Keratinocyte (primary cell): ENCODE measurements around the gene PPM1H. TPM values are rescaled to one million over a fixed set of nuclear protein-coding genes. Genes with fewer than 3 reads are reported as not detected.

Experiments
- DNase-seq: peaks from one replicate; pipeline ENCODE4 v3.0.0-alpha.2; 2011; ENCODE audit warnings: low read depth, missing footprints, low spot score
- FAIRE-seq: peaks from 2 replicates; lab custom pipeline; 2011; peaks lifted over from hg19 to GRCh38; lab: Jason Lieb, UNC
- H2AFZ ChIP-seq: 2 replicates; pipeline ENCODE4 v1.6.0; 2012; ENCODE audit warnings: low read length, control low read depth, inconsistent platforms; ENCODE audit not compliant: control insufficient read depth
- H3K27ac ChIP-seq: 2 replicates; pipeline ENCODE4 v1.5.1; 2011; ENCODE audit warnings: low read length; ENCODE audit not compliant: control insufficient read depth, insufficient read depth
- H3K27me3 ChIP-seq: 3 replicates; pipeline ENCODE4 v1.6.0; 2011; ENCODE audit warnings: low read length; ENCODE audit not compliant: control insufficient read depth, insufficient read depth; ENCODE audit errors: extremely low read depth
- H3K36me3 ChIP-seq, 2 experiments: 2 replicates in 1 of 2; 3 replicates in 1 of 2; pipeline ENCODE4 v1.5.1; 2011; ENCODE audit warnings: low read length in 2 of 2, mild to moderate bottlenecking in 1 of 2; ENCODE audit not compliant: control insufficient read depth in 2 of 2, insufficient read depth in 2 of 2; ENCODE audit errors: extremely low read depth in 1 of 2
- H3K4me1 ChIP-seq: 3 replicates; pipeline ENCODE4 v1.5.1; 2011; ENCODE audit warnings: low read length; ENCODE audit not compliant: control insufficient read depth, insufficient read depth; ENCODE audit errors: extremely low read depth
- H3K4me2 ChIP-seq: 3 replicates; pipeline ENCODE4 v1.6.0; 2011; ENCODE audit warnings: low read depth, low read length; ENCODE audit not compliant: control insufficient read depth, insufficient read depth; ENCODE audit errors: extremely low read depth
- H3K4me3 ChIP-seq, 3 experiments: fragments of 200-600 bp in 1 of 3; sonication (generic) in 1 of 3; 2 replicates in 2 of 3; 3 replicates in 1 of 3; pipeline ENCODE4 v1.5.1; 2011 to 2016; ENCODE audit warnings: low read length in 3 of 3, mild to moderate bottlenecking in 3 of 3, control low read depth in 2 of 3, inconsistent platforms in 1 of 3, low read depth in 1 of 3, mixed read lengths in 1 of 3, mixed run types in 1 of 3, moderate library complexity in 1 of 3; ENCODE audit not compliant: control insufficient read depth in 2 of 3, insufficient read depth in 2 of 3; ENCODE audit errors: extremely low read depth in 1 of 3
- H3K79me2 ChIP-seq: 2 replicates; pipeline ENCODE4 v1.6.0; 2012; ENCODE audit warnings: low read length; ENCODE audit not compliant: control insufficient read depth, insufficient read depth
- H3K9ac ChIP-seq: 3 replicates; pipeline ENCODE4 v1.6.0; 2011; ENCODE audit warnings: low read length; ENCODE audit not compliant: control insufficient read depth, insufficient read depth; ENCODE audit errors: extremely low read depth
- H3K9me1 ChIP-seq: 3 replicates; pipeline ENCODE4 v1.6.0; 2011; ENCODE audit warnings: low read length; ENCODE audit not compliant: control insufficient read depth, insufficient read depth; ENCODE audit errors: extremely low read depth
- H3K9me3 ChIP-seq: 2 replicates; pipeline ENCODE4 v1.5.1; 2012; ENCODE audit warnings: low read depth, low read length; ENCODE audit not compliant: control insufficient read depth
- H4K20me1 ChIP-seq: 3 replicates; pipeline ENCODE4 v1.6.0; 2011; ENCODE audit warnings: low read length; ENCODE audit not compliant: control insufficient read depth, insufficient read depth; ENCODE audit errors: extremely low read depth
- EZH2 ChIP-seq: IDR thresholded peaks from one replicate; pipeline ENCODE4 v1.6.1; 2012; ENCODE audit warnings: inconsistent platforms, mild to moderate bottlenecking, low read length, moderate library complexity
- dilution Hi-C: fragments of 300-500 bp; cut with MboI; formaldehyde crosslinking; loops from one replicate; pipeline ENCODE4 v1.7.0; 2020; ENCODE audit warnings: low sequenced_read_pairs; ENCODE audit not compliant: extremely low pct_ligation_motif_present
- polyA plus RNA-seq, 5 experiments: library from polyadenylated mRNA; depleted of rRNA in 3 of 5; stranded (reverse) in 3 of 5; stranded (forward) in 1 of 5; unstranded in 1 of 5; fragments of >200 nt; gene quantifications; 1 replicate in 1 of 5; 2 replicates in 3 of 5; 3 replicates in 1 of 5; pipeline versions ENCODE4 v1.2.1 to v1.2.3, GENCODE V29; 2011 to 2012; ENCODE audit warnings: missing spikeins in 2 of 5, low read depth in 1 of 5, low replicate concordance in 1 of 5
- TF ChIP-seq, protein P1 (sequence below), 3 experiments: IDR thresholded peaks in 1 of 3; conservative IDR thresholded peaks in 1 of 3; optimal IDR thresholded peaks in 1 of 3; 2 replicates in 2 of 3; 3 replicates in 1 of 3; pipeline versions ENCODE3 to v1.5.1; 2011; ENCODE audit warnings: low read length in 3 of 3, mild to moderate bottlenecking in 3 of 3, moderate library complexity in 2 of 3, control low read depth in 1 of 3, inconsistent platforms in 1 of 3; ENCODE audit not compliant: insufficient read depth in 2 of 3; ENCODE audit errors: extremely low read depth in 1 of 3

PPM1H gene
- polyA plus RNA-seq, 1 donor (not counting 4 experiments of a cell fraction or from before 2014, with no cell fraction given) = 0.09 TPM

DNA sequence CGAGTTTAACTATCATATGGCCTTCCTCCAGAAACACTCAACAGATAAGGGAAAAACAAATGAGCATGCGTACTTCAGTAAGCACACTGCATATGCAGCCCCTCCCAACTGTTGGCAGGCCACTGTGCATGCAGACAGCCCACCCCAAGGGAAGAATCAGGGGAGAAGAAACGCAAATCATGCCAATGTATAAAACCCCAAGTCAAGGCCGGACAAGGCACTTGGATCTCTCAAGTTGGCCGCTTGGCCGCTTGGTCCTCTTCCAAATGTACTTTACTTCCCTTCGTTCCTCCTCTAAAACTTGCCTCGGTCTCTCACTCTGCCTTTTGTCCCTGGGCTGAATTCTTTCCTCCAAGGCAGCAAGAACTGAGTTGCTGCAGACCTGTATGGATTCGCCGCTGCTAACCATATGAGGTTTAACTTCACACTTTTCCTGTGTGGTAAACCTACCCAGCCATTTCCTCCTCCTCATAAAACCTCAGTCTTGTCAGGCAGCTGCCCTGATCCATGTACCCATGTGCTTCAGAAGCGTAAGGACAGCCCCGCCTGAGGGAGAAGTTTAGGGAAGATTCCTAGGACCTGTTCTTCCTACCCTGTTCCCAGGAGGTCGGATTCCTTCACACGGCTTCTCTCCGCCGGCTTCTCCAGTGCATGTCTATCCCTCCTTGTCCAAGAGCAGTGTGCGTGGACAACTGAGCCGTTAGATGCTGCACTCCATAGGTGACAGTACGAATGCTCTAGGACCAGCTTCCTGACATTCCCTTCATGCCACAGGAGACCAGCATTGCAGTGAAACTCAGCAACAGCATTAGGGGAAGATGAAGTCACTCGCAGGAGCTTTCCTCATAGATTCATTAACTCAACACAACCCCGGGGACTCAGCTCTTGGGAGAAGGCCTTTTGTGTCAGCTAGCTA, 280.4 kb downstream of the PPM1H start:
- Histone ChIP-seq H3K4me2 (no peak overlapping the region), H3K79me2 (no peaks in the 10 kb centered on the region), H4K20me1 (no peaks in the 10 kb centered on the region), H3K9ac (no peak overlapping the region), H3K27me3 (no peaks in the 10 kb centered on the region), H3K4me1 (peaks cover 7% of the 10 kb centered on the region), H3K27ac (no peak overlapping the region), H3K9me3 (no peaks in the 10 kb centered on the region), H3K9me1 (no peaks in the 10 kb centered on the region), H3K36me3 (no peaks in the 10 kb centered on the region), H3K4me3 (no peak overlapping the region), H2AFZ (no peak overlapping the region)
- FAIRE-seq = no peak
- dilution Hi-C loops = no loop called here
- TF ChIP-seq, protein P1, sequence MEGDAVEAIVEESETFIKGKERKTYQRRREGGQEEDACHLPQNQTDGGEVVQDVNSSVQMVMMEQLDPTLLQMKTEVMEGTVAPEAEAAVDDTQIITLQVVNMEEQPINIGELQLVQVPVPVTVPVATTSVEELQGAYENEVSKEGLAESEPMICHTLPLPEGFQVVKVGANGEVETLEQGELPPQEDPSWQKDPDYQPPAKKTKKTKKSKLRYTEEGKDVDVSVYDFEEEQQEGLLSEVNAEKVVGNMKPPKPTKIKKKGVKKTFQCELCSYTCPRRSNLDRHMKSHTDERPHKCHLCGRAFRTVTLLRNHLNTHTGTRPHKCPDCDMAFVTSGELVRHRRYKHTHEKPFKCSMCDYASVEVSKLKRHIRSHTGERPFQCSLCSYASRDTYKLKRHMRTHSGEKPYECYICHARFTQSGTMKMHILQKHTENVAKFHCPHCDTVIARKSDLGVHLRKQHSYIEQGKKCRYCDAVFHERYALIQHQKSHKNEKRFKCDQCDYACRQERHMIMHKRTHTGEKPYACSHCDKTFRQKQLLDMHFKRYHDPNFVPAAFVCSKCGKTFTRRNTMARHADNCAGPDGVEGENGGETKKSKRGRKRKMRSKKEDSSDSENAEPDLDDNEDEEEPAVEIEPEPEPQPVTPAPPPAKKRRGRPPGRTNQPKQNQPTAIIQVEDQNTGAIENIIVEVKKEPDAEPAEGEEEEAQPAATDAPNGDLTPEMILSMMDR (optimal IDR thresholded peaks at IDR 0.05 in 1 of 3, IDR thresholded peaks at IDR 0.05 in 1 of 3, conservative IDR thresholded peaks at IDR 0.05 in 1 of 3; ENCODE audit: extremely low read depth in 1 of 3, insufficient read depth in 2 of 3, low read length in 3 of 3) = no peak
- no peak for TF ChIP-seq EZH2
- no peak for DNase-seq

DNA sequence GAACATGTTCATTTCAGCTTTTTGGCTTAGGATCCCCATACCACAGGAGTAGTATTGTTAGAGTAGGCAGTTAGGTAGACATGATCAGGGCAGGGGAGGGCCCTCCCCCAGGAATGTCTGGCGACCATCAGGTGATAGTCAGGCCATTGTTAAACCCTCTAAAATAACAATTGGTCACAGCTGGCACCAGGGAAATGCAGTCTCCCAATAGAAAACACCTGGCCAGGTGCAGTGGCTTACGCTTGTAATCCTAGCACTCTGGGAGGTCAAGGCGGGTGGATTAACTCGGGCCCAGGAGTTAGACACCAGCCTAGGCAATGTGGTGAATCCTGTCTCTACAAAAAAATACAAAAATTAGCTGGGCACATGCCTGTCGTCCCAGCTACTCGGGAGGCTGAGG, 281.2 kb downstream of the PPM1H start:
- H4K20me1 ChIP-seq = no peaks in the 10 kb centered on the region
- H3K27me3 ChIP-seq = no peaks in the 10 kb centered on the region
- dilution Hi-C loops = no loop called here
- no peak overlapping the region for H2AFZ ChIP-seq
- no peak overlapping the region for H3K4me2 ChIP-seq
- H3K27ac ChIP-seq = no peak overlapping the region
- no peak overlapping the region for H3K9ac ChIP-seq
- no peak for FAIRE-seq
- H3K9me3 ChIP-seq = no peaks in the 10 kb centered on the region
- TF ChIP-seq, protein P1 (optimal IDR thresholded peaks at IDR 0.05 in 1 of 3, IDR thresholded peaks at IDR 0.05 in 1 of 3, conservative IDR thresholded peaks at IDR 0.05 in 1 of 3; ENCODE audit: extremely low read depth in 1 of 3, insufficient read depth in 2 of 3, low read length in 3 of 3) = no peak
- TF ChIP-seq EZH2 = no peak
- no peak for DNase-seq
- no peak overlapping the region for H3K4me3 ChIP-seq
- H3K9me1 ChIP-seq = no peaks in the 10 kb centered on the region
- no peaks in the 10 kb centered on the region for H3K36me3 ChIP-seq
- H3K79me2 ChIP-seq = no peaks in the 10 kb centered on the region
- peaks cover 7% of the 10 kb centered on the region for H3K4me1 ChIP-seq
